ENCODE results near the gene CT45A9. TPM values are rescaled to one million over a fixed set of nuclear protein-coding genes. Genes with fewer than 3 reads are reported as not detected.
"Not testable (repeated sequence)": the region's sequence is repeated elsewhere in the genome, so short reads cannot be mapped to it uniquely, and the experiment has no call there.

The CT45A9 gene, protein sequence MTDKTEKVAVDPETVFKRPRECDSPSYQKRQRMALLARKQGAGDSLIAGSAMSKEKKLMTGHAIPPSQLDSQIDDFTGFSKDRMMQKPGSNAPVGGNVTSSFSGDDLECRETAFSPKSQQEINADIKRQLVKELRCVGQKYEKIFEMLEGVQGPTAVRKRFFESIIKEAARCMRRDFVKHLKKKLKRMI
- total RNA-seq (2012; rRNA removed), result not detected in 2 replicates

DNA sequence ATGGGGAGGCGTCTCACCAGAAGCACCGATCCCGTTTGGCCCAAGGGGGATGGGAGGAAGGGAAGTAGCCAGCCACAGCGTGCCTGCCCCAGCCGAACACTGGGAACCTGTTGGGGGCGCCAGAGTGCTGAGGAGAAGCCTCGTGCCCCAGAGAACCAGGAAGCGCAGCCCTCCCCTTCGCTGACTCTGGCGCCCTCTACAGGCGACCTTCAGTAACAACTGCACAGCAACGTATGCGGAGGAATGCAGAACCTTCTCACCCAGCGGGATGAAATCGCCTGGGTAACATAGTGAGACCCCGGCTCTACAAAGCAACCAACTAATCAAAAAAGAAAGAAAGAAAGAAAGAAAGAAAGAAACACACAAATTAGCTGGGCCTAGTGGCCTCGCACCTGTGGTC is at the start of gene CT45A9:
Gene CT45A9 (minus strand): TSS at position 101 of the 400 bp plus-strand sequence. CDS start 3,751 bp downstream, outside the sequence.
- not testable (repeated sequence) for H3K36me3 ChIP-seq (ENCODE audit: insufficient read depth, low read length); H3K27me3 ChIP-seq (ENCODE audit: control insufficient read depth, insufficient read depth, low read length); H3K4me1 ChIP-seq (ENCODE audit: control insufficient read depth, insufficient read depth, low read length); H3K4me2 ChIP-seq (ENCODE audit: low read length); H3K9me3 ChIP-seq (replicated peaks; ENCODE audit: low read length); H3K4me3 ChIP-seq (ENCODE audit: low read length); H3K9ac ChIP-seq (ENCODE audit: low read depth, low read length)

DNA sequence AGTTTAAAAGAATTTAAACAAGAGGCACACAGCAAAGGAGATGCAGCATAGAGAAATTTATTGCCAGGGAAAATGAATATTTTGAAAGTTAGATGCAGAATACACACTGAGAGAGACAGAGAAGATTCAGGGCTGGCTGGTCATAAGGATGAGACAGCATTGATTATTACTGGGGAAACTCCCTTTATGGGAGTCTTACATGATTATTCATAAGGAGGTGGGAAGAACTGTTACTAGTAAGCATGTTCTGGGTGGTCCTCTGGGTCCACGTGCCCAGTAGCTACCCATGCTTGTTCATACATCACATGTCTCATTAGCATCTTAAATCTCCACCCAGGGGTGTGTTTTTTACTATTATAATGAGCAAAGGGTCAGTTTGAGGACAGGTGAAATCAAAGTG is 48.9 kb upstream of the CT45A9 start:
- not testable (repeated sequence) for H3K36me3 ChIP-seq (ENCODE audit: insufficient read depth, low read length); H3K9me3 ChIP-seq (replicated peaks; ENCODE audit: low read length); H3K4me2 ChIP-seq (ENCODE audit: low read length); H3K27me3 ChIP-seq (ENCODE audit: control insufficient read depth, insufficient read depth, low read length); H3K9ac ChIP-seq (ENCODE audit: low read depth, low read length); H3K4me1 ChIP-seq (ENCODE audit: control insufficient read depth, insufficient read depth, low read length); H3K4me3 ChIP-seq (ENCODE audit: low read length)

DNA sequence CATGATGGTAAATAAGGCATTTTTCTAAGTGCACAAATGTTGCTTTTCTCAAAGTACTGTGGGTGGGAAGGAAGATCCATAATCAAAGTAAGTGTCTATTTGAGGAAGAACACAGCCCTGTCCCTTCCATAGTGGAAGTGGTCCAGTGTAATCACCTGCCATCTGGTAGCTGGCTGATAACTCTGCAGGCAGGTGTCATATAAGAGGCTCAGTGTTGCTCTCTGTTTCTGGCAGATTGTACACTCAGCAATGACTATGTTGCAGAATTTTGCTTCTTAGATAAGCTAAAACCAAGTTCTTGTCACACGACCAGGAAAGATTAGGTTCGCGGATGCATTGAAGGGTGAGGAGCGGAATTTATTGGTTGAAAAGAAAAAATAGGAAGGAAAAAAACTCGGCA is 42.8 kb upstream of the CT45A9 start:
- H3K9ac ChIP-seq (ENCODE audit: low read depth, low read length), result no peak overlapping the region
- no peaks in the 10 kb centered on the region for H3K9me3 ChIP-seq (replicated peaks; ENCODE audit: low read length)
- no peak overlapping the region for H3K4me3 ChIP-seq (ENCODE audit: low read length)
- H3K4me1 ChIP-seq (ENCODE audit: control insufficient read depth, insufficient read depth, low read length), result no peaks in the 10 kb centered on the region
- no peak overlapping the region for H3K4me2 ChIP-seq (ENCODE audit: low read length)
- no peaks in the 10 kb centered on the region for H3K36me3 ChIP-seq (ENCODE audit: insufficient read depth, low read length)
- peaks cover 8% of the 10 kb centered on the region for H3K27me3 ChIP-seq (ENCODE audit: control insufficient read depth, insufficient read depth, low read length)

DNA sequence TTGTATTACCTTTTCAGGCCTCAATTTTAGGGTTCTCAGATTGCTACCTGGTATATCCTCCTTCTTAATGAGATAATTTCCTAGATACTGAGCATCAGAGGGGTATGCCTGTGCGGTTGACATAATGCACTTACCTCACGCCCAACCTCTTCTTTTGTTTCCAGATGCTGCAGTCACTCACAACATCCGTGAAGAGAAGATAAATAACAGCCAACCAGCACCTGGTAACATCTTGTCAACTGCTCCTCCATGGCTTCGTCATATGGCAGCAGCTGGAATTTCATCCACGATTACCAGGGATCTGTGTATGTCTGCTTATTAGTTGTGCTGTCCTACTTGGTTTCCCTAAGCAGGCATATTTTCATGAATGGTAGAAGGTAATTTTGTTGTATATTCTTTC is 38.6 kb upstream of the CT45A9 start:
- no peak overlapping the region for H3K9ac ChIP-seq (ENCODE audit: low read depth, low read length)
- no peaks in the 10 kb centered on the region for H3K36me3 ChIP-seq (ENCODE audit: insufficient read depth, low read length)
- H3K4me3 ChIP-seq (ENCODE audit: low read length), result no peak overlapping the region
- no peaks in the 10 kb centered on the region for H3K9me3 ChIP-seq (replicated peaks; ENCODE audit: low read length)
- no peak overlapping the region for H3K4me2 ChIP-seq (ENCODE audit: low read length)
- no peaks in the 10 kb centered on the region for H3K4me1 ChIP-seq (ENCODE audit: control insufficient read depth, insufficient read depth, low read length)
- peaks cover 5% of the 10 kb centered on the region for H3K27me3 ChIP-seq (ENCODE audit: control insufficient read depth, insufficient read depth, low read length)

DNA sequence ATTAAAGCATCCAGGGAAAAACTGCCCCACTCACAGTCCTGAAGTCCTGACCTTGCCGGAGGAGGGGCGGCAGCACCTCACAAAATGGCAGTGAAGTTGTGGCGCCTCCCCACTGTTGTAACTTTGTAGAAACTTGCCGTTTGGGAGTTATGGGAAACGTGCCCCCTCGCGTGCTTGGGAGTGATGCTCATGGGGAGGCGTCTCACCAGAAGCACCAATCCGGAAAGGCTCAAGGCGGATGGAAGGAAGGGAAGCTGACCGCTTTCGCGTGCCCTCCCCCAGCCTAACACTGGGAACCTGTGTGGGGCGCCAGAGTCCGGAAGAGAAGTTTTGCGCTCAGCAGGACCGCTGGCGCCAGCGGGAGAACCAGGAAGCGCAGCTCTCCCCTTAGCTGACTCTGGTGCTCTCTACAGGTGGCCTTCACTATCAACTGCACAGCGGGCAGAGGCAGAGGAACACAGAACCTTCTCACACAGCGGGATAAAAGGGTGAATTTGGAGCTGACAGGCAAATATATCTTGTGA is 21.7 kb upstream of the CT45A9 start, which contains the start of the genes CT45A10 and SAGE1:
Gene CT45A10 (minus strand): TSS at position 151 of the 524 bp plus-strand sequence. CDS start 8,100 bp downstream, outside the sequence.
Gene SAGE1 (plus strand): TSS at position 423 of the 524 bp plus-strand sequence. CDS start 2,527 bp downstream, outside the sequence.
- H3K36me3 ChIP-seq (ENCODE audit: insufficient read depth, low read length), result no peaks in the 10 kb centered on the region
- no peaks in the 10 kb centered on the region for H3K27me3 ChIP-seq (ENCODE audit: control insufficient read depth, insufficient read depth, low read length)
- no peak within 1 kb of the TSS for H3K4me2 ChIP-seq (ENCODE audit: low read length)
- H3K4me3 ChIP-seq (ENCODE audit: low read length), result no peak within 1 kb of the TSS
- H3K4me1 ChIP-seq (ENCODE audit: control insufficient read depth, insufficient read depth, low read length), result no peaks in the 10 kb centered on the region
- H3K9me3 ChIP-seq (replicated peaks; ENCODE audit: low read length), result no peaks in the 10 kb centered on the region
- no peak within 1 kb of the TSS for H3K9ac ChIP-seq (ENCODE audit: low read depth, low read length)

DNA sequence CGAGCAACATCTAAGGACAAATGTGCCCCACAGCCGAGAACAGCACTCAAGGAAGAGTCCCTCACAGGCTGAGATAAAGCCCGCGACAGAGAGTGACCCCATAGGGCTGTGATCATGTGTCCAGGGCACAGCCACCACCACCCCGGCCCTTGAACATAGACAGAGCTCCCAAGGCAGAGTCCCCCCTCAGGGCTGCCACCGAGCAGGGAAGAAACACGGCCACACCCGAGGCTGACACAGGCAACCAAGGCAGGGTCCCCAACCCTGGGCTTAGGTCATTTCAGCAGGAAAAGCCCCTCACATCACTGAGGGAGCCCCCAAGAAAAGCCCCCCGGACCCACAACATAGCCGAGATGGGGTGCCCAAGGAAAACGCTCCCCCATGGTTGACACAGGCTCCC is 21.2 kb upstream of the CT45A9 start:
- H3K36me3 ChIP-seq (ENCODE audit: insufficient read depth, low read length), result no peaks in the 10 kb centered on the region
- no peak overlapping the region for H3K9ac ChIP-seq (ENCODE audit: low read depth, low read length)

DNA sequence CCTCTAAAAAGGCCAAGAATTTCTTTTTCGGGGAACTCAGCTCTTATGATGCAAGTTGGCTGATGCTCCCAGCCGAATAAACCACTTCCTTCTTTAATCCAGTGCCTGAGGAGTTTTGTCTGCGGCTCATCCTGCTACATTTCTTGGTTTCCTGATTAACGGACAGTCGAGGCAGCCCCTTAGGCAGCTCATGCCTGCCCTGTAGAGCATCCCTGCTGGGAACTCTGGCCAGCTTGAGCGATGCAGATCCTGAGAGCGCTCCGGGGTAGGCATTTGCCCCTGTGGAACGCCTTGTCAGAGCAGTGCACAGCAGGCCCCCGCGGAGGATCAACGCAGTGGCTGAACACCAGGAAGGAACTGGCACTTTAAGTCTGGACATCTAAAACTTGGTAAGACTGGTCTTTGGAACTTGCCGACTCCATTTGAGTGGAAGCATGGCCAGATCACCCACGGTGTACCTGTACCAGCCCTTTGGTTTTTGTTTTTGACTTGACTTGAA is 18.5 kb upstream of the CT45A9 start:
- H3K27me3 ChIP-seq (ENCODE audit: control insufficient read depth, insufficient read depth, low read length), result no peaks in the 10 kb centered on the region
- H3K9me3 ChIP-seq (replicated peaks; ENCODE audit: low read length), result no peaks in the 10 kb centered on the region
- no peaks in the 10 kb centered on the region for H3K36me3 ChIP-seq (ENCODE audit: insufficient read depth, low read length)
- no peak overlapping the region for H3K4me3 ChIP-seq (ENCODE audit: low read length)
- H3K4me2 ChIP-seq (ENCODE audit: low read length), result no peak overlapping the region
- no peaks in the 10 kb centered on the region for H3K4me1 ChIP-seq (ENCODE audit: control insufficient read depth, insufficient read depth, low read length)
- no peak overlapping the region for H3K9ac ChIP-seq (ENCODE audit: low read depth, low read length)

More for the DNA sequence above, 21.2 kb upstream of the CT45A9 start:
- H3K9me3 ChIP-seq (replicated peaks; ENCODE audit: low read length), result no peaks in the 10 kb centered on the region
- H3K27me3 ChIP-seq (ENCODE audit: control insufficient read depth, insufficient read depth, low read length), result no peaks in the 10 kb centered on the region
- H3K4me2 ChIP-seq (ENCODE audit: low read length), result no peak overlapping the region
- H3K4me1 ChIP-seq (ENCODE audit: control insufficient read depth, insufficient read depth, low read length), result no peaks in the 10 kb centered on the region
- no peak overlapping the region for H3K4me3 ChIP-seq (ENCODE audit: low read length)

DNA sequence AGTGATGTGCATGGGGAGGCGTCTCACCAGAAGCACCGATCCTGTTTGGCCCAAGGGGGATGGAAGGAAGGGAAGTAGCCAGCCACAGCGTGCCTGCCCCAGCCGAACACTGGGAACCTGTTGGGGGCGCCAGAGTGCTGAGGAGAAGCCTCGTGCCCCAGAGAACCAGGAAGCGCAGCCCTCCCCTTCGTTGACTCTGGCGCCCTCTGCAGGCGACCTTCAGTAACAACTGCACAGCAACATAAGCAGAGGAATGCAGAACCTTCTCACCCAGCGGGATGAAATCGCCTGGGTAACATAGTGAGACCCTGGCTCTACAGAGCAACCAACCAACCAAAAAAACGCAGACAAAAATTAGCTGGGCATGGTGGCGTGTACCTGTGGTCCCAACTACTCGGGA is 17.4 kb upstream of the CT45A9 start:
- H3K9ac ChIP-seq (ENCODE audit: low read depth, low read length); H3K4me3 ChIP-seq (ENCODE audit: low read length); H3K4me1 ChIP-seq (ENCODE audit: control insufficient read depth, insufficient read depth, low read length); H3K9me3 ChIP-seq (replicated peaks; ENCODE audit: low read length); H3K27me3 ChIP-seq (ENCODE audit: control insufficient read depth, insufficient read depth, low read length); H3K4me2 ChIP-seq (ENCODE audit: low read length); H3K36me3 ChIP-seq (ENCODE audit: insufficient read depth, low read length): not testable (repeated sequence)

DNA sequence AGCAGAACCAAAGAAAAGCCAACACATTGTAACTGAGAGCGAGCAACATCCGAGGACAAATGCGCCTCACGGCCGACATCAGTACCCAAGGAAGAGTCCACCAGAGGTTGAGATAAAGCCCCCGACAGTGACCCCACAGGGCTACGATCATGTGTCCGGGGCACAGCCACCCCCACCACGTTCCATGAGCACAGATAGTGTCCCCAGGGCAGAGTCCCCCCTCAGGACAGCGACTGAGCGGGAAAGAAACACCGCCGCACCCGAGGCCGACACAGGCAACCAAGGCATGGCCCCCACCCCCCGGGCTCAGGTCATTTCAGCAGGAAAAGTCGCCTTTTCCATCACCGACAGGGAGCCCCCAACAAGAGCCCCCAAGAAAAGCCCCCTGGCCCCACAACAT is 16.6 kb upstream of the CT45A9 start:
- not testable (repeated sequence) for H3K9ac ChIP-seq (ENCODE audit: low read depth, low read length); H3K36me3 ChIP-seq (ENCODE audit: insufficient read depth, low read length); H3K4me3 ChIP-seq (ENCODE audit: low read length); H3K9me3 ChIP-seq (replicated peaks; ENCODE audit: low read length); H3K27me3 ChIP-seq (ENCODE audit: control insufficient read depth, insufficient read depth, low read length); H3K4me2 ChIP-seq (ENCODE audit: low read length); H3K4me1 ChIP-seq (ENCODE audit: control insufficient read depth, insufficient read depth, low read length)

DNA sequence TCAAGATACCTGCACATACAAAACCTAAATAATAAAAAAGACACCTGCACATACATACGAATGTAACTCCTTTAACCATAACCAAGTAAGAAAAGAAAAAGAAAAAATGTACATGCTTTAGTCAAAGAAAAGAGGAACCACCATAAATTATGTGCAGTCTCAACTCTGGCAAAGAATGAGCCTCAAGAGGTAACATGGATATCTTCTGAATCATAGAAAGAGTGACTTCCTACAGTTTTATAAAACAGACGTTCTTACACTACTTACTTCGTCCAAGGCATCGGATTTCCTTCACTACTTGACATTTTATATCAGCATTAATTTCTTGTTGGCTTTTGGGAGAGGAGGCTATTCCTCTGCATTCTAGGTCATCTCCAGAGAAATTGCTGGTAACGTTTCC is 11.1 kb upstream of the CT45A9 start:
- not testable (repeated sequence) for H3K4me1 ChIP-seq (ENCODE audit: control insufficient read depth, insufficient read depth, low read length); H3K9me3 ChIP-seq (replicated peaks; ENCODE audit: low read length); H3K9ac ChIP-seq (ENCODE audit: low read depth, low read length); H3K4me3 ChIP-seq (ENCODE audit: low read length); H3K4me2 ChIP-seq (ENCODE audit: low read length); H3K36me3 ChIP-seq (ENCODE audit: insufficient read depth, low read length); H3K27me3 ChIP-seq (ENCODE audit: control insufficient read depth, insufficient read depth, low read length)

DNA sequence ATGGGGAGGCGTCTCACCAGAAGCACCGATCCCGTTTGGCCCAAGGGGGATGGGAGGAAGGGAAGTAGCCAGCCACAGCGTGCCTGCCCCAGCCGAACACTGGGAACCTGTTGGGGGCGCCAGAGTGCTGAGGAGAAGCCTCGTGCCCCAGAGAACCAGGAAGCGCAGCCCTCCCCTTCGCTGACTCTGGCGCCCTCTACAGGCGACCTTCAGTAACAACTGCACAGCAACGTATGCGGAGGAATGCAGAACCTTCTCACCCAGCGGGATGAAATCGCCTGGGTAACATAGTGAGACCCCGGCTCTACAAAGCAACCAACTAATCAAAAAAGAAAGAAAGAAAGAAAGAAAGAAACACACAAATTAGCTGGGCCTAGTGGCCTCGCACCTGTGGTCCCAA is 17.2 kb downstream of the CT45A9 start, which contains the start of gene CT45A8:
Gene CT45A8 (minus strand): TSS at position 101 of the 400 bp plus-strand sequence. CDS start 3,755 bp downstream, outside the sequence.
- not testable (repeated sequence) for H3K36me3 ChIP-seq (ENCODE audit: insufficient read depth, low read length); H3K4me2 ChIP-seq (ENCODE audit: low read length); H3K27me3 ChIP-seq (ENCODE audit: control insufficient read depth, insufficient read depth, low read length); H3K9me3 ChIP-seq (replicated peaks; ENCODE audit: low read length); H3K4me3 ChIP-seq (ENCODE audit: low read length); H3K9ac ChIP-seq (ENCODE audit: low read depth, low read length); H3K4me1 ChIP-seq (ENCODE audit: control insufficient read depth, insufficient read depth, low read length)

DNA sequence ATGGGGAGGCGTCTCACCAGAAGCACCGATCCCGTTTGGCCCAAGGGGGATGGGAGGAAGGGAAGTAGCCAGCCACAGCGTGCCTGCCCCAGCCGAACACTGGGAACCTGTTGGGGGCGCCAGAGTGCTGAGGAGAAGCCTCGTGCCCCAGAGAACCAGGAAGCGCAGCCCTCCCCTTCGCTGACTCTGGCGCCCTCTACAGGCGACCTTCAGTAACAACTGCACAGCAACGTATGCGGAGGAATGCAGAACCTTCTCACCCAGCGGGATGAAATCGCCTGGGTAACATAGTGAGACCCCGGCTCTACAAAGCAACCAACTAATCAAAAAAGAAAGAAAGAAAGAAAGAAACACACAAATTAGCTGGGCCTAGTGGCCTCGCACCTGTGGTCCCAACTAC is 34.4 kb downstream of the CT45A9 start, which contains the start of gene CT45A7:
Gene CT45A7 (minus strand): TSS at position 101 of the 400 bp plus-strand sequence. CDS start 3,747 bp downstream, outside the sequence.
- H3K9me3 ChIP-seq (replicated peaks; ENCODE audit: low read length); H3K36me3 ChIP-seq (ENCODE audit: insufficient read depth, low read length); H3K4me1 ChIP-seq (ENCODE audit: control insufficient read depth, insufficient read depth, low read length); H3K4me2 ChIP-seq (ENCODE audit: low read length); H3K27me3 ChIP-seq (ENCODE audit: control insufficient read depth, insufficient read depth, low read length); H3K4me3 ChIP-seq (ENCODE audit: low read length); H3K9ac ChIP-seq (ENCODE audit: low read depth, low read length): not testable (repeated sequence)

Measured in skeletal muscle satellite cell (primary cell).